ENCODE results near the gene CPSF2.
"Not testable (repeated sequence)": the region's sequence is repeated elsewhere in the genome, so short reads cannot be mapped to it uniquely, and the experiment has no call there.

The CPSF2 gene

GRCh38 chr14:92134456-92134855 is 12.7 kb downstream of the CPSF2 start:
- peaks cover 51% of the 10 kb centered on the region for H3K36me3 Mint-ChIP-seq
- no peaks in the 10 kb centered on the region for H3K9me3 Mint-ChIP-seq
- no peak overlapping the region for H3K27ac Mint-ChIP-seq
- peaks cover 10% of the 10 kb centered on the region for H3K4me1 Mint-ChIP-seq
- H3K27me3 Mint-ChIP-seq, result no peaks in the 10 kb centered on the region
- H3K4me3 Mint-ChIP-seq, result no peak overlapping the region
- ATAC-seq, result no peak

GRCh38 chr14:92135269-92135668 is 13.5 kb downstream of the CPSF2 start:
- Mint-ChIP-seq H3K4me3 (no peak overlapping the region), H3K27ac (no peak overlapping the region), H3K27me3 (no peaks in the 10 kb centered on the region), H3K9me3 (no peaks in the 10 kb centered on the region), H3K36me3 (peaks cover 46% of the 10 kb centered on the region), H3K4me1 (peaks cover 5% of the 10 kb centered on the region)
- ATAC-seq, result no peak

- Mint-ChIP-seq H3K36me3 (peaks cover 60% of the 10 kb centered on the region), H3K27ac (no peak overlapping the region), H3K4me3 (no peak overlapping the region), H3K9me3 (no peaks in the 10 kb centered on the region), H3K4me1 (peaks cover 6% of the 10 kb centered on the region), H3K27me3 (no peaks in the 10 kb centered on the region)
- no peak for ATAC-seq
These were observed 21.5 kb downstream of the CPSF2 start for GRCh38 chr14:92143309-92143708.

- Mint-ChIP-seq H3K4me3 (no peak overlapping the region), H3K4me1 (peaks cover 6% of the 10 kb centered on the region), H3K27ac (no peak overlapping the region), H3K9me3 (no peaks in the 10 kb centered on the region), H3K27me3 (no peaks in the 10 kb centered on the region), H3K36me3 (peaks cover 64% of the 10 kb centered on the region)
- ATAC-seq, result no peak
These were observed 22.2 kb downstream of the CPSF2 start for GRCh38 chr14:92143962-92144361.

GRCh38 chr14:92144708-92145107 is 22.9 kb downstream of the CPSF2 start:
- ATAC-seq, result no peak
- Mint-ChIP-seq H3K36me3 (peaks cover 71% of the 10 kb centered on the region), H3K27me3 (no peaks in the 10 kb centered on the region), H3K4me1 (peaks cover 6% of the 10 kb centered on the region), H3K4me3 (no peak overlapping the region), H3K27ac (no peak overlapping the region), H3K9me3 (no peaks in the 10 kb centered on the region)

- peaks cover 6% of the 10 kb centered on the region for H3K4me1 Mint-ChIP-seq
- H3K4me3 Mint-ChIP-seq, result no peak overlapping the region
- peaks cover 50% of the 10 kb centered on the region for H3K36me3 Mint-ChIP-seq
- ATAC-seq, result no peak
- H3K27ac Mint-ChIP-seq, result no peak overlapping the region
- H3K27me3 Mint-ChIP-seq, result no peaks in the 10 kb centered on the region
- H3K9me3 Mint-ChIP-seq, result no peaks in the 10 kb centered on the region
These were observed 31.8 kb downstream of the CPSF2 start for GRCh38 chr14:92153581-92153980.

GRCh38 chr14:92154283-92154942 is 32.6 kb downstream of the CPSF2 start:
- H3K4me1 Mint-ChIP-seq, result peaks cover 6% of the 10 kb centered on the region
- no peak overlapping the region for H3K4me3 Mint-ChIP-seq
- no peak for ATAC-seq
- H3K27me3 Mint-ChIP-seq, result no peaks in the 10 kb centered on the region
- no peak overlapping the region for H3K27ac Mint-ChIP-seq
- H3K9me3 Mint-ChIP-seq, result no peaks in the 10 kb centered on the region
- peaks cover 51% of the 10 kb centered on the region for H3K36me3 Mint-ChIP-seq

- Mint-ChIP-seq H3K27ac (no peak overlapping the region), H3K9me3 (peaks cover 7% of the 10 kb centered on the region), H3K27me3 (no peaks in the 10 kb centered on the region), H3K4me1 (peaks cover 6% of the 10 kb centered on the region), H3K4me3 (no peak overlapping the region), H3K36me3 (peaks cover 66% of the 10 kb centered on the region)
- no peak for ATAC-seq
These were observed 38.9 kb downstream of the CPSF2 start for GRCh38 chr14:92160619-92161018.

GRCh38 chr14:92161521-92161920 is 39.8 kb downstream of the CPSF2 start:
- Mint-ChIP-seq H3K9me3 (peaks cover 7% of the 10 kb centered on the region), H3K4me3 (no peak overlapping the region), H3K36me3 (peaks cover 66% of the 10 kb centered on the region), H3K27me3 (no peaks in the 10 kb centered on the region), H3K4me1 (peaks cover 6% of the 10 kb centered on the region), H3K27ac (no peak overlapping the region)
- no peak for ATAC-seq

GRCh38 chr14:92164958-92165357 is 43.2 kb downstream of the CPSF2 start:
- no peak overlapping the region for H3K4me3 Mint-ChIP-seq
- H3K36me3 Mint-ChIP-seq, result peaks cover 69% of the 10 kb centered on the region
- H3K9me3 Mint-ChIP-seq, result peaks cover 7% of the 10 kb centered on the region
- H3K27me3 Mint-ChIP-seq, result no peaks in the 10 kb centered on the region
- H3K27ac Mint-ChIP-seq, result no peak overlapping the region
- ATAC-seq, result no peak
- H3K4me1 Mint-ChIP-seq, result no peaks in the 10 kb centered on the region

GRCh38 chr14:92173668-92174067 is 51.9 kb downstream of the CPSF2 start:
- Mint-ChIP-seq H3K36me3 (peaks cover 10% of the 10 kb centered on the region), H3K27ac (no peak overlapping the region), H3K9me3 (no peaks in the 10 kb centered on the region), H3K4me1 (no peaks in the 10 kb centered on the region), H3K27me3 (no peaks in the 10 kb centered on the region), H3K4me3 (no peak overlapping the region)
- no peak for ATAC-seq

GRCh38 chr14:92175811-92176210 is 54.0 kb downstream of the CPSF2 start:
- Mint-ChIP-seq H3K4me3 (no peak overlapping the region), H3K27me3 (no peaks in the 10 kb centered on the region), H3K4me1 (no peaks in the 10 kb centered on the region), H3K9me3 (peaks cover 5% of the 10 kb centered on the region), H3K36me3 (no peaks in the 10 kb centered on the region), H3K27ac (no peak overlapping the region)
- ATAC-seq, result no peak

GRCh38 chr14:92176476-92176875 is 54.7 kb downstream of the CPSF2 start:
- Mint-ChIP-seq H3K4me1 (no peaks in the 10 kb centered on the region), H3K9me3 (peaks cover 5% of the 10 kb centered on the region), H3K27ac (no peak overlapping the region), H3K27me3 (no peaks in the 10 kb centered on the region), H3K4me3 (no peak overlapping the region), H3K36me3 (no peaks in the 10 kb centered on the region)
- no peak for ATAC-seq

GRCh38 chr14:92179178-92179577 is 57.4 kb downstream of the CPSF2 start:
- H3K4me3 Mint-ChIP-seq, H3K9me3 Mint-ChIP-seq, H3K36me3 Mint-ChIP-seq, H3K27me3 Mint-ChIP-seq, H3K27ac Mint-ChIP-seq, ATAC-seq, H3K4me1 Mint-ChIP-seq: not testable (repeated sequence)

- Mint-ChIP-seq H3K27ac (no peak overlapping the region), H3K27me3 (no peaks in the 10 kb centered on the region), H3K9me3 (peaks cover 5% of the 10 kb centered on the region), H3K4me1 (no peaks in the 10 kb centered on the region), H3K36me3 (peaks cover 12% of the 10 kb centered on the region), H3K4me3 (no peak overlapping the region)
- no peak for ATAC-seq
These were observed 63.8 kb downstream of the CPSF2 start for GRCh38 chr14:92185559-92185958.

- H3K36me3 Mint-ChIP-seq, result peaks cover 12% of the 10 kb centered on the region
- not testable (repeated sequence) for H3K4me3 Mint-ChIP-seq, H3K27me3 Mint-ChIP-seq, H3K4me1 Mint-ChIP-seq, H3K27ac Mint-ChIP-seq, H3K9me3 Mint-ChIP-seq, ATAC-seq
These were observed 65.8 kb downstream of the CPSF2 start for GRCh38 chr14:92187616-92188015.

GRCh38 chr14:92190768-92191167 is 69.0 kb downstream of the CPSF2 start:
- no peak overlapping the region for H3K4me3 Mint-ChIP-seq
- H3K27me3 Mint-ChIP-seq, result no peaks in the 10 kb centered on the region
- peaks cover 5% of the 10 kb centered on the region for H3K9me3 Mint-ChIP-seq
- H3K36me3 Mint-ChIP-seq, result peaks cover 6% of the 10 kb centered on the region
- no peaks in the 10 kb centered on the region for H3K4me1 Mint-ChIP-seq
- no peak overlapping the region for H3K27ac Mint-ChIP-seq
- ATAC-seq, result no peak
